ENCODE results near the gene MYL1.
A peak's percentile ranks its signal among the peaks of the same experiment; 100 is the strongest.

Gene MYL1

GRCh38 chr2:210267698-210268097 lies 47.3 kb downstream of the MYL1 start:
- DNase-seq (ENCODE audit: low spot score), result peak; percentile 11

GRCh38 chr2:210264282-210264681 lies 50.7 kb downstream of the MYL1 start:
- no peak for DNase-seq (ENCODE audit: low spot score)

- DNase-seq (ENCODE audit: low spot score), result no peak
Observed at GRCh38 chr2:210263841-210264240, 51.1 kb downstream of the MYL1 start.

GRCh38 chr2:210262036-210262435 lies 52.9 kb downstream of the MYL1 start:
- DNase-seq (ENCODE audit: low spot score), result no peak

- no peak for DNase-seq (ENCODE audit: low spot score)
Observed at GRCh38 chr2:210259687-210260086, 55.3 kb downstream of the MYL1 start.

- DNase-seq (ENCODE audit: low spot score), result no peak
Observed at GRCh38 chr2:210252699-210253606, 62.0 kb downstream of the MYL1 start.

GRCh38 chr2:210250622-210251021 lies 64.4 kb downstream of the MYL1 start:
- peak; percentile 10 for DNase-seq (ENCODE audit: low spot score)

All from kidney tubule cell (primary cell).